H1 (cell line): ENCODE data around the gene FGF18. TPM values are rescaled to one million over a fixed set of nuclear protein-coding genes. Genes with fewer than 3 reads are reported as not detected.

ENCODE experiments used
- CTCF ChIA-PET: fragments of 300-600 bp; sonication (Branson Sonifier 250); formaldehyde crosslinking; loops from one replicate; lab custom pipeline; 2021; ENCODE audit not compliant: partially characterized antibody; lab: Charles Lee
- POLR2A ChIA-PET: fragments of 300-600 bp; sonication (Branson Sonifier 250); formaldehyde crosslinking; loops from one replicate; lab custom pipeline; 2021; ENCODE audit warnings: inconsistent platforms; ENCODE audit not compliant: partially characterized antibody; lab: Charles Lee
- DNase-seq, 2 experiments: peaks; one replicate each; pipeline versions ENCODE4 v3.0.0 to v3.0.0-alpha.2; 2010 to 2022; ENCODE audit warnings: low spot score in 2 of 2, low read depth in 1 of 2, mixed read lengths in 1 of 2
- FAIRE-seq: peaks from 2 replicates; lab custom pipeline; 2011; peaks lifted over from hg19 to GRCh38; lab: Jason Lieb, UNC
- H2AFZ ChIP-seq: 2 replicates; pipeline ENCODE4 v1.8.1; 2012; ENCODE audit warnings: low read length, inconsistent platforms
- H2AK5ac ChIP-seq: 2 replicates; pipeline ENCODE4 v1.6.1; 2013; ENCODE audit warnings: low read depth, low read length
- H2BK120ac ChIP-seq: replicated peaks from 2 replicates; pipeline ENCODE3; 2013; ENCODE audit warnings: low read depth, low read length, inconsistent platforms
- H2BK12ac ChIP-seq: 2 replicates; pipeline ENCODE4 v1.6.1; 2013; ENCODE audit warnings: low read depth, low read length
- H2BK15ac ChIP-seq: 2 replicates; pipeline ENCODE4 v1.6.1; 2013; ENCODE audit warnings: low read length
- H2BK20ac ChIP-seq: 2 replicates; pipeline ENCODE4 v1.6.1; 2013; ENCODE audit warnings: low read length
- H2BK5ac ChIP-seq: 2 replicates; pipeline ENCODE4 v1.6.1; 2013; ENCODE audit warnings: low read depth, low read length
- H3K14ac ChIP-seq: 2 replicates; pipeline ENCODE4 v1.6.1; 2013; ENCODE audit warnings: inconsistent platforms; ENCODE audit not compliant: insufficient read length
- H3K18ac ChIP-seq: 2 replicates; pipeline ENCODE4 v1.6.1; 2013; ENCODE audit warnings: low read length; ENCODE audit errors: extremely low read depth
- H3K23ac ChIP-seq: 2 replicates; pipeline ENCODE4 v1.6.1; 2013; ENCODE audit warnings: inconsistent platforms; ENCODE audit not compliant: insufficient read length
- H3K23me2 ChIP-seq: 2 replicates; pipeline ENCODE4 v1.6.1; 2013; ENCODE audit warnings: low read depth, low read length
- H3K27ac ChIP-seq: 2 replicates; pipeline ENCODE4 v1.6.1; 2011; ENCODE audit warnings: low read depth, low read length, inconsistent platforms
- H3K27me3 ChIP-seq, 4 experiments: replicated peaks in 1 of 4; 1 replicate in 1 of 4; 2 replicates in 3 of 4; pipeline versions ENCODE4 v1.6.1 to v1.8.1; 2011 to 2013; ENCODE audit warnings: low read length in 3 of 4, mild to moderate bottlenecking in 3 of 4, inconsistent platforms in 2 of 4, mixed read lengths in 2 of 4, moderate library complexity in 1 of 4; ENCODE audit not compliant: control insufficient read depth in 3 of 4, insufficient read depth in 3 of 4; ENCODE audit errors: extremely low read depth in 1 of 4
- H3K36me3 ChIP-seq, 4 experiments: 2 replicates each; pipeline versions ENCODE4 v1.6.1 to v1.8.1; 2011 to 2013; ENCODE audit warnings: mild to moderate bottlenecking in 4 of 4, low read length in 3 of 4, moderate library complexity in 2 of 4, control low read depth in 1 of 4, inconsistent platforms in 1 of 4; ENCODE audit not compliant: insufficient read depth in 4 of 4, control insufficient read depth in 2 of 4
- H3K4ac ChIP-seq: replicated peaks from 2 replicates; pipeline ENCODE3; 2013; ENCODE audit warnings: low read length, low read depth, mixed read lengths, inconsistent platforms; ENCODE audit not compliant: insufficient read length
- H3K4me1 ChIP-seq, 4 experiments: replicated peaks in 1 of 4; 1 replicate in 1 of 4; 2 replicates in 3 of 4; pipeline versions ENCODE4 v1.6.1 to v1.8.1; 2011 to 2013; ENCODE audit warnings: low read length in 3 of 4, inconsistent platforms in 2 of 4, mixed read lengths in 1 of 4; ENCODE audit not compliant: insufficient read depth in 4 of 4, control insufficient read depth in 3 of 4
- H3K4me2 ChIP-seq, 2 experiments: 2 replicates each; pipeline versions ENCODE4 v1.6.1 to v1.8.1; 2011 to 2013; ENCODE audit warnings: low read depth in 2 of 2, low read length in 2 of 2, control low read depth in 1 of 2, inconsistent platforms in 1 of 2, mild to moderate bottlenecking in 1 of 2; ENCODE audit not compliant: insufficient read depth in 1 of 2
- H3K4me3 ChIP-seq, 4 experiments: fragments of 200-600, 300-600 bp in 1 of 4; sonication (generic), shearing (Covaris generic), sonication (Bioruptor Twin) in 1 of 4; 2 replicates each; pipeline versions ENCODE4 v1.5.1 to v1.8.1; 2011 to 2016; ENCODE audit warnings: low read length in 4 of 4, low read depth in 3 of 4, control low read depth in 2 of 4, inconsistent platforms in 2 of 4, mild to moderate bottlenecking in 2 of 4, mixed read lengths in 1 of 4, moderate library complexity in 1 of 4; ENCODE audit not compliant: insufficient read depth in 2 of 4; ENCODE audit errors: extremely low read depth in 1 of 4
- H3K56ac ChIP-seq: replicated peaks from 2 replicates; pipeline ENCODE3; 2013; ENCODE audit warnings: low read depth, mild to moderate bottlenecking, mixed read lengths, low read length, inconsistent platforms; ENCODE audit not compliant: insufficient read length
- H3K79me1 ChIP-seq: 2 replicates; pipeline ENCODE4 v1.6.1; 2013; ENCODE audit warnings: low read depth, low read length, control low read depth
- H3K79me2 ChIP-seq, 2 experiments: 2 replicates each; pipeline versions ENCODE4 v1.6.1 to v1.8.1; 2012 to 2013; ENCODE audit warnings: low read length in 2 of 2, mild to moderate bottlenecking in 2 of 2, inconsistent platforms in 1 of 2; ENCODE audit not compliant: insufficient read depth in 2 of 2, control insufficient read depth in 1 of 2
- H3K9ac ChIP-seq, 4 experiments: replicated peaks in 1 of 4; 1 replicate in 1 of 4; 2 replicates in 3 of 4; pipeline versions ENCODE4 v1.6.1 to v1.8.1; 2011 to 2013; ENCODE audit warnings: low read depth in 3 of 4, low read length in 3 of 4, control low read depth in 2 of 4, mild to moderate bottlenecking in 2 of 4, moderate library complexity in 2 of 4, inconsistent platforms in 1 of 4; ENCODE audit errors: extremely low read depth in 1 of 4
- H3K9me3 ChIP-seq, 2 experiments: 2 replicates each; pipeline versions ENCODE4 v1.6.1 to v1.8.1; 2012 to 2013; ENCODE audit warnings: mild to moderate bottlenecking in 2 of 2, moderate library complexity in 2 of 2, control low read depth in 1 of 2, inconsistent platforms in 1 of 2, low read depth in 1 of 2, low read length in 1 of 2, mixed read lengths in 1 of 2; ENCODE audit not compliant: insufficient read depth in 2 of 2
- H4K20me1 ChIP-seq, 2 experiments: replicated peaks in 1 of 2; 2 replicates each; pipeline versions ENCODE3 to v1.8.1; 2011 to 2013; ENCODE audit warnings: inconsistent platforms in 2 of 2, low read length in 2 of 2, mild to moderate bottlenecking in 1 of 2; ENCODE audit not compliant: insufficient read depth in 2 of 2, control insufficient read depth in 1 of 2
- H4K5ac ChIP-seq: 2 replicates; pipeline ENCODE4 v1.6.1; 2013; ENCODE audit warnings: low read length, low read depth, mixed read lengths, inconsistent platforms; ENCODE audit not compliant: insufficient read length
- H4K8ac ChIP-seq: 2 replicates; pipeline ENCODE4 v1.8.0; 2013; ENCODE audit warnings: mild to moderate bottlenecking, moderate library complexity, low read length, inconsistent platforms; ENCODE audit not compliant: insufficient read depth; ENCODE audit errors: extremely low read depth
- H4K91ac ChIP-seq: replicated peaks from 2 replicates; pipeline ENCODE3; 2013; ENCODE audit warnings: low read length, mixed read lengths, inconsistent platforms; ENCODE audit not compliant: insufficient read length
- BCL11A ChIP-seq, 2 experiments: IDR thresholded peaks; one replicate each; pipeline ENCODE4 v1.6.1; 2011; ENCODE audit warnings: low read depth in 2 of 2, low read length in 2 of 2, mild to moderate bottlenecking in 2 of 2
- CBX5 ChIP-seq: fragments of 300-800, 300-1000 bp; sonication (generic); IDR thresholded peaks from 2 replicates; pipeline ENCODE4 v1.7.1; 2016; ENCODE audit warnings: antibody characterized with exemption, low read length, low read depth
- FOSL1 ChIP-seq: IDR thresholded peaks from 2 replicates; pipeline ENCODE4 v1.6.1; 2011; ENCODE audit warnings: mild to moderate bottlenecking, low read depth, low read length, moderate library complexity; ENCODE audit not compliant: insufficient read depth
- JUND ChIP-seq: IDR thresholded peaks from 2 replicates; pipeline ENCODE4 v1.6.1; 2011; ENCODE audit warnings: mild to moderate bottlenecking, improper control_type of control experiment, low read length
- POLR2A ChIP-seq, 2 experiments: IDR thresholded peaks; 1 replicate in 1 of 2; 2 replicates in 1 of 2; pipeline ENCODE4 v1.6.1; 2011; ENCODE audit warnings: low read depth in 2 of 2, low read length in 2 of 2, mild to moderate bottlenecking in 2 of 2; ENCODE audit errors: control extremely low read depth in 1 of 2
- POLR2AphosphoS5 ChIP-seq: IDR thresholded peaks from 2 replicates; pipeline ENCODE4 v1.6.1; 2011; ENCODE audit warnings: low read depth, low read length
- RNF2 ChIP-seq: fragments of 200-900, 300-1000 bp; sonication (generic); IDR thresholded peaks from 2 replicates; pipeline ENCODE4 v1.7.1; 2016; ENCODE audit warnings: borderline replicate concordance, low read depth, mild to moderate bottlenecking, antibody characterized with exemption, low read length; ENCODE audit not compliant: poor library complexity, severe bottlenecking; ENCODE audit errors: missing control alignments
- SRF ChIP-seq: IDR thresholded peaks from 2 replicates; pipeline ENCODE4 v1.6.1; 2011; ENCODE audit warnings: mild to moderate bottlenecking, low read depth, low read length, moderate library complexity
- ZNF274 ChIP-seq: IDR thresholded peaks from 2 replicates; pipeline ENCODE4 v1.7.0; 2012; ENCODE audit warnings: low read length, borderline replicate concordance; ENCODE audit errors: extremely low read depth
- WGBS, 2 experiments: shearing (Covaris generic) in 1 of 2; methylation state at CpG; one replicate each; pipeline versions ENCODE4 v1.1.6 to v1.1.7; 2013 to 2015; ENCODE audit warnings: low lambda C conversion rate in 2 of 2, mixed read lengths in 2 of 2, inconsistent platforms in 1 of 2, low coverage in 1 of 2, missing lambda C conversion rate in 1 of 2; ENCODE audit not compliant: insufficient replicate concordance in 2 of 2, insufficient coverage in 1 of 2, insufficient read length in 1 of 2; ENCODE audit errors: extremely low coverage in 1 of 2, missing lambda C conversion rate in 1 of 2; 5-methylcytosine and 5-hydroxymethylcytosine counted together
- polyA plus RNA-seq, 7 experiments: library from polyadenylated mRNA; depleted of rRNA in 3 of 7; stranded (reverse) in 5 of 7; unstranded in 2 of 7; fragments of >200 nt in 5 of 7; fragments of 200-250 nt in 2 of 7; gene quantifications; 1 replicate in 5 of 7; 2 replicates in 1 of 7; 4 replicates in 1 of 7; pipeline versions ENCODE4 v1.2.1 to v1.2.3, GENCODE V29; 2011 to 2013; ENCODE audit warnings: missing spikeins in 2 of 7, mixed read lengths in 2 of 7
- total RNA-seq: library from RNA; stranded (reverse); fragmentation: NEBNext Ultra II Directional; extraction: Animal tissue kit (Norgen Biotek cat#: 25700); gene quantifications from 2 replicates; pipeline ENCODE4 v1.2.1, GENCODE V29; 2021

The FGF18 gene
- total and polyA plus RNA-seq, 2 of the 8 experiments (the other 6 are each of a cell fraction or from before 2014, with no cell fraction given): 0.54 to 1.3 TPM

DNA sequence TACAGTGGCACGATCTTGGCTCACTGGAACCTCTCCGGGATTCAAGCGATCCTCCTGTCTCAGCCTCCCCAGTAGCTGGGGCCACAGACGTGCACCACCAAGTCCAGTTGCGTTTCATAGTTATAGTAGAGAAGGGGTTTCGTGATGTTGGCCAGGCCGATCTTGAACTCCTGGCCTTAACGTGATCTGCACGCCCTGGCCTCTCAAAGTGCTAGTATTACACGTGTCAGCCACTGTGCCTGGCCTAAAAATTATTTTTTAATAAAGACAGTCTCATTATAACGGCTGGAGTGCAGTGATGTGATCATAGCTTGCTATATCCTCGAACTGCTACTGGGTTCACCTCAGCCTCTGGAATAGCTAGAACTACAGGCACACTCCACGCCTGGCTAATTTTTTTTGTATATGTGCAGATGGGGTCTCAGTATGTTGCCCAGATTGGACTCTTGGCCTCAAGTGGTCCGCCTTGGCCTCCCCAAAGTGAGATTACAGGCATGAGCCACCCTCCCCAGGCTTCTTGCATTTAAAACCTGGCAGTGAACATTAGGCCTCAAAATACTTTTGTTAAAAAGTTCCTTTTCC lies 27.4 kb upstream of the FGF18 start:
- TF ChIP-seq POLR2AphosphoS5: peak; percentile 84
- no peak for TF ChIP-seq FOSL1
- TF ChIP-seq SRF: no peak
- no peak for TF ChIP-seq JUND
- TF ChIP-seq BCL11A (IDR thresholded peaks at IDR 0.05; ENCODE audit: low read depth in 2 of 2, low read length in 2 of 2): no peak
- no peak for TF ChIP-seq RNF2
- no peak for TF ChIP-seq CBX5
- TF ChIP-seq ZNF274: no peak
- TF ChIP-seq POLR2A (IDR thresholded peaks at IDR 0.05; ENCODE audit: control extremely low read depth in 1 of 2, low read depth in 2 of 2, low read length in 2 of 2): peak; percentile 61 to 68
- no peaks in the 10 kb centered on the region for H3K9me3 ChIP-seq
- H3K9ac ChIP-seq: no peak overlapping the region; a peak in 1 of 7 replicates
- H3K23ac ChIP-seq: no peak overlapping the region
- no peaks in the 10 kb centered on the region for H3K79me1 ChIP-seq
- H4K20me1 ChIP-seq: peaks cover 56 to 70% of the 10 kb centered on the region in 2 experiments
- WGBS, 2 experiments: 91% methylated on average over 14 of the region's 14 CpGs; no CpG with 5 or more reads in 1 of the 2 experiments
- no peak overlapping the region for H2BK5ac ChIP-seq
- H3K79me2 ChIP-seq: peaks cover 88 to 96% of the 10 kb centered on the region in 2 experiments
- peak overlapping the region; percentile 41 to 76; a peak in 2 of 4 replicates for H3K4me2 ChIP-seq
- H3K14ac ChIP-seq: no peak overlapping the region
- DNase-seq (no peak), FAIRE-seq (no peak)
- H3K4me3 ChIP-seq: peak overlapping the region in 3 of 4 experiments; percentile 12 to 89 (median 19); a peak in 4 of 8 replicates
- H3K36me3 ChIP-seq: peaks cover 37 to 87% (median 74%) of the 10 kb centered on the region in 4 experiments
- H3K4me1 ChIP-seq: peaks cover 3 to 13% (median 9%) of the 10 kb centered on the region in 4 experiments; a peak in 6 of 7 replicates
- H3K27me3 ChIP-seq: no peaks in the 10 kb centered on the region
- no peak overlapping the region for H4K5ac ChIP-seq
- peak overlapping the region; percentile 73; the same call in 1 of the 2 replicates for H4K8ac ChIP-seq
- no peak overlapping the region for H2BK15ac ChIP-seq
- H2BK20ac ChIP-seq: no peak overlapping the region
- no peak overlapping the region for H2BK120ac ChIP-seq
- H2AFZ ChIP-seq: no peak overlapping the region
- H3K18ac ChIP-seq: no peak overlapping the region
- ChIA-PET CTCF (interaction anchor here (2.3 kb wide), 1 partner anchor 13 kb away, joined by 8 read pairs; no protein-coding TSS in a partner anchor), POLR2A (interaction anchor here (0.7 to 20.7 kb wide), 12 partner anchors 9 to 458 kb away, joined by 3 to 626 read pairs (median 4); partner anchors contain the start of gene FGF18)
- H3K23me2 ChIP-seq: peaks cover 2% of the 10 kb centered on the region; the same call in 1 of the 2 replicates
- no peak overlapping the region for H3K27ac ChIP-seq
- no peak overlapping the region for H2AK5ac ChIP-seq
- no peak overlapping the region for H4K91ac ChIP-seq
- no peak overlapping the region for H3K4ac ChIP-seq
- no peak overlapping the region for H2BK12ac ChIP-seq
- no peak overlapping the region for H3K56ac ChIP-seq
